ENCODE measurements around the gene AFAP1. TPM values are rescaled to one million over a fixed set of nuclear protein-coding genes. Genes with fewer than 3 reads are reported as not detected.

The AFAP1 gene
- total and polyA plus RNA-seq, 5 donors from 2014 or later, result 1.8 to 5.0 (median 2.2) TPM

DNA sequence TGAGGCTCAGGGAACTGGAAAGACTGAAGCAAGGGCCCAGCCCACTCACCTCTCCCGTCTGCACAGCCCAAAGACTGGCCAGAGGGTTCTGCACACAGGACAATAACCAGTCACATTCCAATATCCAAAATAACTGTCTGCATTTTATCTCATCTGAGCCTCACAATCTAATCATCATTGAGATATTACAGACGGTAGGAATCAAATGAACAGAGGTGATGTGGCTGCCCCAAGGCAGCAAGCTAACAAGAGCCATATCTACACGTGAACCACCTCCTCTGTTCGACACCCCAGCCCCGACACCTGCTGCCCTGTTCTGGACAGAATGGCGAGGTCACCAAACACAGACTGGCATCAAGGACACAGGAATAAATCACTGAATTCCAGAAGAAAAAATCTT, 60.5 kb downstream of the AFAP1 start:
- no peaks in the 10 kb centered on the region for H3K36me3 ChIP-seq (ENCODE audit: control insufficient read depth, insufficient read depth, low read length)
- H3K27me3 Mint-ChIP-seq, result no peaks in the 10 kb centered on the region
- H3K27ac ChIP-seq (ENCODE audit: insufficient read depth, low read length, poor library complexity, severe bottlenecking), result no peak overlapping the region
- no peak overlapping the region for H3K4me3 Mint-ChIP-seq
- no peaks in the 10 kb centered on the region for H3K9me3 Mint-ChIP-seq
- H3K36me3 Mint-ChIP-seq, result no peaks in the 10 kb centered on the region
- H3K27me3 ChIP-seq (ENCODE audit: control insufficient read depth, insufficient read depth, low read length), result no peaks in the 10 kb centered on the region
- DNase-seq, result no peak
- ATAC-seq (ENCODE audit: low read depth in 2 of 2), result no peak
- H3K9me3 ChIP-seq (ENCODE audit: control insufficient read depth in 2 of 2, low read length in 2 of 2), result no peaks in the 10 kb centered on the region
- peak overlapping the region in 2 of 3 donors; percentile 22 to 79 for H3K27ac Mint-ChIP-seq
- H3K4me1 ChIP-seq (ENCODE audit: control insufficient read depth, insufficient read depth, low read length, poor library complexity, severe bottlenecking), result peaks cover 21% of the 10 kb centered on the region
- H3K4me3 ChIP-seq (ENCODE audit: low read depth, low read length), result no peak overlapping the region
- H3K4me1 Mint-ChIP-seq, result peaks cover 0 to 58% (median 33%) of the 10 kb centered on the region in 4 donors

DNA sequence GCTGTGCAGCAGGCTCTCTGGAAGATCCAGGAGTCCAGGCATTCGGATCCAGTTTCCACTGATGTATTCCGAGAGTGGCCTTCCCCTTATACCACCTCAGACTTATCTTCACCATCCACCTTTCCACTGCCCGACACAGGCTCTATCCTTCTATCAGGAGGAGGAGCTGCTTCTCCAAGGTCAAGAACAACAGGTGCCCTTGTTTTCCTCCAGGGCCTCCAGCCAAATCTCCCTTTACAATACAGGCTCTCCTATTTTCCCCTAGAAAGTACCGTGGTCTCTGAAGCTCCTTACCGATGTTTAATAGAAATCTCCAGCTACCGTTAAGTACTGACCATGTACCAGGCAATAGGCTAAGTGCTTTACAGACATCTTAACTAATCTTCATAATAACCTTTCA, 61.3 kb downstream of the AFAP1 start:
- Mint-ChIP-seq H3K4me3 (peak overlapping the region in 1 of 4 donors; percentile 1), H3K27ac (peak overlapping the region in 1 of 3 donors; percentile 79), H3K27me3 (no peaks in the 10 kb centered on the region), H3K9me3 (no peaks in the 10 kb centered on the region), H3K36me3 (no peaks in the 10 kb centered on the region), H3K4me1 (peaks cover 0 to 62% (median 36%) of the 10 kb centered on the region in 4 donors)
- no peak for ATAC-seq (ENCODE audit: low read depth in 2 of 2)
- Histone ChIP-seq H3K4me3 (ENCODE audit: low read depth, low read length) (no peak overlapping the region), H3K9me3 (ENCODE audit: control insufficient read depth in 2 of 2, low read length in 2 of 2) (no peaks in the 10 kb centered on the region), H3K27ac (ENCODE audit: insufficient read depth, low read length, poor library complexity, severe bottlenecking) (no peak overlapping the region), H3K4me1 (ENCODE audit: control insufficient read depth, insufficient read depth, low read length, poor library complexity, severe bottlenecking) (peaks cover 21% of the 10 kb centered on the region), H3K27me3 (ENCODE audit: control insufficient read depth, insufficient read depth, low read length) (no peaks in the 10 kb centered on the region), H3K36me3 (ENCODE audit: control insufficient read depth, insufficient read depth, low read length) (no peaks in the 10 kb centered on the region)
- no peak for DNase-seq

DNA sequence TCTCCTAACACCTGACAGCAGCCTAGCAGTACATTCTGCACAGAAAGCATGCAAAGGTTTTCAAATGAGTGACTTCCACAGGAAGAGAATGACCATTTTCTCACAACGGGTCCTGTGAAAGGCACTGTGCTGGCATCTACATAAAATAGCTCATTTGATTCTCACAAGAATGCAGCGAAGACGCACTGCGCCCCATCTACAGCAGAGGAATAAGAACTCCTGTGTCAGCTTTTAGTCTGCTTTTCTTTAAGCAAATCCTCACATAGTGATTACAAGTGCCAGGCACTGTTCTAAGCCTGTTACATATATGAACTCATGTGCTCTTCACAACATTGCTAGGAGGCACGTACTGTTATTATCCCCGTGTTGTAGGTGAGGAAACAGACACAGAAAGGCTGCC, 62.5 kb downstream of the AFAP1 start:
- no peaks in the 10 kb centered on the region for H3K36me3 ChIP-seq (ENCODE audit: control insufficient read depth, insufficient read depth, low read length)
- peaks cover 21% of the 10 kb centered on the region for H3K4me1 ChIP-seq (ENCODE audit: control insufficient read depth, insufficient read depth, low read length, poor library complexity, severe bottlenecking)
- no peaks in the 10 kb centered on the region for H3K27me3 Mint-ChIP-seq
- H3K4me3 ChIP-seq (ENCODE audit: low read depth, low read length), result peak overlapping the region; percentile 71
- H3K9me3 ChIP-seq (ENCODE audit: control insufficient read depth in 2 of 2, low read length in 2 of 2), result no peaks in the 10 kb centered on the region
- peaks cover 0 to 62% (median 36%) of the 10 kb centered on the region in 4 donors for H3K4me1 Mint-ChIP-seq
- no peaks in the 10 kb centered on the region for H3K36me3 Mint-ChIP-seq
- H3K9me3 Mint-ChIP-seq, result no peaks in the 10 kb centered on the region
- ATAC-seq (ENCODE audit: low read depth in 2 of 2), result no peak
- H3K27me3 ChIP-seq (ENCODE audit: control insufficient read depth, insufficient read depth, low read length), result no peaks in the 10 kb centered on the region
- H3K27ac Mint-ChIP-seq, result peak overlapping the region; percentile 52 to 86 (median 79)
- peak overlapping the region; percentile 18 to 85 (median 58) for H3K4me3 Mint-ChIP-seq
- no peak for DNase-seq
- H3K27ac ChIP-seq (ENCODE audit: insufficient read depth, low read length, poor library complexity, severe bottlenecking), result peak overlapping the region; percentile 43

DNA sequence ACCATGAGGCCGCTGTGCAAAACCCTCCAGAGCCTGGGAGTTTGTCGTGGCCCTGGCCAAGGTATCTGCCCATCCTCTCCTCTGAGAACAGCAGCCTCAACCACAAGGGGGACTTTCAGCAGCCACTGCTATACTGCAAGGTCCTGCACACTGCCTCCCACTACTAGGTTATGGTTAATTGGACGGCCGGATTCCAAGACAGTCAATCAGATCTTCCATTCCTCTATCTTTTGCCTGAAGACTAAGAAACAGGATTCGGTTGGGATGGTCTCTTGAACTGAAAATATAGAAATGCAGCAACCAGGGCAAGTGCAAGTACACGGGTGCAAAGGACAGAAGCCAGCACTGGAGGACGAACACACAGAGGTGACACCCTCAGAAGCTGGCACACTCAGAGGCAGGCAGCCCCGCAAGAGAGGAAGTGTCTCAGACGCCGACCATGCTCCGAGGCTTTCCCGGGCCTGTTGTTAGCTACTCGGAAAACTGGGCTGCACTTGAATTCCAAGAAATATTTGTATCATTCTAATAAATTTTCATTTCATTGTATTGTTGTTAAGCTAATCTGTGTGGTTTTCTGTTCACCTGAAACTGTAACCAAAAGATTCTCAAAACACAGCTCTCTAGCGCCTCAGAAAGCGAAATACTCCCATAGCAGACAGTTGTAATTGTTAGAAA, 63.3 kb downstream of the AFAP1 start:
- Mint-ChIP-seq H3K9me3 (no peaks in the 10 kb centered on the region), H3K4me3 (peak overlapping the region; percentile 28 to 85 (median 58)), H3K36me3 (peaks cover 3% of the 10 kb centered on the region), H3K27ac (peak overlapping the region; percentile 52 to 86 (median 79)), H3K4me1 (peaks cover 0 to 58% (median 34%) of the 10 kb centered on the region in 4 donors), H3K27me3 (no peaks in the 10 kb centered on the region)
- H3K36me3 ChIP-seq (ENCODE audit: control insufficient read depth, insufficient read depth, low read length), result no peaks in the 10 kb centered on the region
- H3K4me3 ChIP-seq (ENCODE audit: low read depth, low read length), result peak overlapping the region; percentile 71
- DNase-seq, result peak in 2 of 3 donors; percentile 31 to 82
- no peaks in the 10 kb centered on the region for H3K27me3 ChIP-seq (ENCODE audit: control insufficient read depth, insufficient read depth, low read length)
- H3K9me3 ChIP-seq (ENCODE audit: control insufficient read depth in 2 of 2, low read length in 2 of 2), result no peaks in the 10 kb centered on the region
- peak; percentile 88 to 89 for ATAC-seq (ENCODE audit: low read depth in 2 of 2)
- peak overlapping the region; percentile 43 for H3K27ac ChIP-seq (ENCODE audit: insufficient read depth, low read length, poor library complexity, severe bottlenecking)
- peaks cover 21% of the 10 kb centered on the region for H3K4me1 ChIP-seq (ENCODE audit: control insufficient read depth, insufficient read depth, low read length, poor library complexity, severe bottlenecking)

DNA sequence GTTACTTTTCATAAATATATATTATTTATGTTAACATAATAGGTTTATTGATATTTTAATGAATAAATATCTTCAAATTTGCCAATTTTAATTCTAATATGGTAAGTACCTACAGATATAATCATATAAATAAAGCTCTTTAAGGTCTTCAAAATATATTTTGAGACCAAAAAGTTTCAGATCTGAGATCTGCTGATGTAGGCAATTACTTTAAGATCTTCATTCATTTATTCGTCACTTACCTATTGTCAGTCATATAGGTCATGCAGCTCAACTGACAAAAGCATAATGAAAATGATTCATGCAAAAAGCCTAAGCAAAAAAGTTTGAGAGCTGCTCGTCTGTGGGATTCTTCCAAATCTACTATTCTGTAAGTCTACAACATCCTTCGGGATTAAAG, 64.8 kb downstream of the AFAP1 start:
- no peak for ATAC-seq (ENCODE audit: low read depth in 2 of 2)
- no peaks in the 10 kb centered on the region for H3K36me3 ChIP-seq (ENCODE audit: control insufficient read depth, insufficient read depth, low read length)

DNA sequence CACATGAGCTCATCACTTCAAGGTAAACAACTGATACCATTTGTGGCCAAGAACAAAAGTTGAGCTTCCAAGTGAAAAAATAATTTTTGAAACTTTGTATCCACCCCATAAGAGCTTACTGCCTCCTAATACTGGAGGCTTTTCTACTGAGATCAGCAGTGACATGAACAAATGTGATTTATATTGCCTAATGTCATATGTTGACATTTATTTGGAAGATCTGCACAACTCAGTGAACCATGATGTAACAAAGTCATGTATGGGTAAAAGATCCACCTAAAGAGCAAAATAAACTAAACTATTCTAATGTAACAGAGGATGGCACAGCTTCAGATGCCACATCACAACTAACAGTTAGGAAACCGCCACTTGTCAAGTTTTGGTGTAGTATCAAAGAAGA, 65.8 kb downstream of the AFAP1 start:
- Histone ChIP-seq H3K27ac (ENCODE audit: insufficient read depth, low read length, poor library complexity, severe bottlenecking) (no peak overlapping the region), H3K36me3 (ENCODE audit: control insufficient read depth, insufficient read depth, low read length) (no peaks in the 10 kb centered on the region), H3K4me3 (ENCODE audit: low read depth, low read length) (no peak overlapping the region), H3K27me3 (ENCODE audit: control insufficient read depth, insufficient read depth, low read length) (no peaks in the 10 kb centered on the region), H3K4me1 (ENCODE audit: control insufficient read depth, insufficient read depth, low read length, poor library complexity, severe bottlenecking) (peaks cover 21% of the 10 kb centered on the region), H3K9me3 (ENCODE audit: control insufficient read depth in 2 of 2, low read length in 2 of 2) (no peaks in the 10 kb centered on the region)
- Mint-ChIP-seq H3K27ac (peak overlapping the region in 1 of 3 donors; percentile 76), H3K36me3 (peaks cover 3% of the 10 kb centered on the region), H3K4me1 (peaks cover 10 to 45% (median 30%) of the 10 kb centered on the region in 4 donors), H3K9me3 (peaks cover 0 to 2% (median 0%) of the 10 kb centered on the region in 7 donors), H3K27me3 (no peaks in the 10 kb centered on the region), H3K4me3 (no peak overlapping the region)
- ATAC-seq (ENCODE audit: low read depth in 2 of 2), result no peak
- no peak for DNase-seq

More for the DNA sequence above, 64.8 kb downstream of the AFAP1 start:
- DNase-seq, result no peak
- Histone ChIP-seq H3K27me3 (ENCODE audit: control insufficient read depth, insufficient read depth, low read length) (no peaks in the 10 kb centered on the region), H3K4me1 (ENCODE audit: control insufficient read depth, insufficient read depth, low read length, poor library complexity, severe bottlenecking) (peaks cover 21% of the 10 kb centered on the region), H3K4me3 (ENCODE audit: low read depth, low read length) (no peak overlapping the region), H3K27ac (ENCODE audit: insufficient read depth, low read length, poor library complexity, severe bottlenecking) (no peak overlapping the region), H3K9me3 (ENCODE audit: control insufficient read depth in 2 of 2, low read length in 2 of 2) (no peaks in the 10 kb centered on the region)
- Mint-ChIP-seq H3K9me3 (no peaks in the 10 kb centered on the region), H3K36me3 (peaks cover 3% of the 10 kb centered on the region), H3K4me1 (peaks cover 5 to 46% (median 30%) of the 10 kb centered on the region in 4 donors), H3K27ac (no peak overlapping the region), H3K4me3 (no peak overlapping the region), H3K27me3 (no peaks in the 10 kb centered on the region)

DNA sequence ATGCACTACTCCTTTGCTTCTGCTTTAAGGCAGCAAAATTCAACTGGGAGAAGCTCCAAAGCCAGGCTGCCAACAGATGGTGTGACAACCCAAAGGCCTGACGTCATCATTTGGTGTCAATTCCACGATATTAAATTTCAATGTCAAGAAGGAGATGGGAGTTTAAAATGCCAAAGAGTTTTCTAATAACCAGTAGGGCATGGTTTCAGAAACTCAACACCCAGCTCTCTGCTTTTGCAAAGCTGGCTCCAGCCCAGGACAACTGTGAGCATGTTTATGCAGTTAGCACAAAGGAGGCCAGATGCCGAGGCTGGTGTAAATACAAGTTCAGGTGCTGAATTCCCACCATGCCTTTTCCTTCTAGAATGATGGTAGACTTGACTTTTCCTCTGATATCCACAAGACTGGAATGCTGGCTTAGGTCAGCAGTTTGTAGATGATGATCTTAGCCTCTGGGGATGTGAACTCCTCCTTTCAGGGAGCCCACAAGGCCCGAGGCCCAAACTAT, 67.3 kb downstream of the AFAP1 start:
- Histone ChIP-seq H3K27me3 (ENCODE audit: control insufficient read depth, insufficient read depth, low read length) (no peaks in the 10 kb centered on the region), H3K9me3 (ENCODE audit: control insufficient read depth in 2 of 2, low read length in 2 of 2) (no peaks in the 10 kb centered on the region), H3K4me3 (ENCODE audit: low read depth, low read length) (no peak overlapping the region), H3K27ac (ENCODE audit: insufficient read depth, low read length, poor library complexity, severe bottlenecking) (no peak overlapping the region), H3K4me1 (ENCODE audit: control insufficient read depth, insufficient read depth, low read length, poor library complexity, severe bottlenecking) (peaks cover 22% of the 10 kb centered on the region), H3K36me3 (ENCODE audit: control insufficient read depth, insufficient read depth, low read length) (no peaks in the 10 kb centered on the region)
- ATAC-seq (ENCODE audit: low read depth in 2 of 2) (no peak), DNase-seq (no peak)
- Mint-ChIP-seq H3K36me3 (peaks cover 3% of the 10 kb centered on the region), H3K27ac (no peak overlapping the region), H3K4me1 (peaks cover 14 to 46% (median 33%) of the 10 kb centered on the region in 4 donors), H3K27me3 (no peaks in the 10 kb centered on the region), H3K9me3 (peaks cover 0 to 2% (median 0%) of the 10 kb centered on the region in 7 donors), H3K4me3 (no peak overlapping the region)

DNA sequence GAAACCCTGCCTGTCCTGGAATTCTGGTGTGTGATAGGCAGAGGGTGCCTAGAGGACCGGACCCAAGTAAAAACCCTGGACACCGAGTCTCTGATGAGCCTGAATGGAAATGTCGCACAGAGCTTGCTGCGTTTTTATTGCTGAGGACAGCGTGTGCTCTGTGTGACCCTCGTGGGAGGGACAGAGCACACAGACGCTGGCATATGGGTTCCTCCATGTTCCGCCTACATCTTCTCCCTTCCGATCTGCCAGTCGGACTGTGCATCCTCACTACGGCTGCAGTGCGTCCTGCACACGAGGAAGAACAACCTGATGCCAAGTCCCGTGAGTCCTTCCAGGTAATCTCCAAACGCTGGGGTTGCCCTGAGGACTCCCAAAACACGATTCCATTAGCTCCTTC, 68.3 kb downstream of the AFAP1 start:
- H3K9me3 Mint-ChIP-seq, result peaks cover 0 to 2% (median 0%) of the 10 kb centered on the region in 7 donors
- Histone ChIP-seq H3K27me3 (ENCODE audit: control insufficient read depth, insufficient read depth, low read length) (no peaks in the 10 kb centered on the region), H3K4me3 (ENCODE audit: low read depth, low read length) (no peak overlapping the region), H3K27ac (ENCODE audit: insufficient read depth, low read length, poor library complexity, severe bottlenecking) (no peak overlapping the region), H3K4me1 (ENCODE audit: control insufficient read depth, insufficient read depth, low read length, poor library complexity, severe bottlenecking) (peaks cover 16% of the 10 kb centered on the region), H3K36me3 (ENCODE audit: control insufficient read depth, insufficient read depth, low read length) (no peaks in the 10 kb centered on the region), H3K9me3 (ENCODE audit: control insufficient read depth in 2 of 2, low read length in 2 of 2) (no peaks in the 10 kb centered on the region)
- no peak overlapping the region for H3K27ac Mint-ChIP-seq
- no peaks in the 10 kb centered on the region for H3K27me3 Mint-ChIP-seq
- H3K4me1 Mint-ChIP-seq, result peaks cover 14 to 41% (median 27%) of the 10 kb centered on the region in 4 donors
- no peak overlapping the region for H3K4me3 Mint-ChIP-seq
- no peak for ATAC-seq (ENCODE audit: low read depth in 2 of 2)
- H3K36me3 Mint-ChIP-seq, result peaks cover 3% of the 10 kb centered on the region
- DNase-seq, result no peak
